GM18526 (cell line): ENCODE data around the gene SMOC2.

ENCODE experiments used
- POLR2A ChIP-seq: IDR thresholded peaks from 3 replicates; pipeline ENCODE4 v1.6.1; 2011; ENCODE audit not compliant: insufficient read length; ENCODE audit errors: extremely low read depth

The SMOC2 gene

GRCh38 chr6:168546151-168546550 is 105.2 kb downstream of the SMOC2 start:
- no peak for TF ChIP-seq POLR2A

GRCh38 chr6:168546730-168547129 is 105.7 kb downstream of the SMOC2 start:
- TF ChIP-seq POLR2A, result no peak

- no peak for TF ChIP-seq POLR2A
Observed at GRCh38 chr6:168550326-168550725, 109.3 kb downstream of the SMOC2 start.

GRCh38 chr6:168554472-168554871 is 113.5 kb downstream of the SMOC2 start:
- TF ChIP-seq POLR2A, result no peak

- TF ChIP-seq POLR2A, result no peak
Observed at GRCh38 chr6:168554898-168555617, 114.1 kb downstream of the SMOC2 start.

- TF ChIP-seq POLR2A, result no peak
Observed at GRCh38 chr6:168555618-168556273, 114.8 kb downstream of the SMOC2 start.

GRCh38 chr6:168557512-168557911 is 116.5 kb downstream of the SMOC2 start:
- TF ChIP-seq POLR2A, result no peak

- TF ChIP-seq POLR2A, result no peak
Observed at GRCh38 chr6:168558686-168559085, 117.7 kb downstream of the SMOC2 start.

- TF ChIP-seq POLR2A, result no peak
Observed at GRCh38 chr6:168559574-168560098, 118.7 kb downstream of the SMOC2 start.

- TF ChIP-seq POLR2A, result no peak
Observed at GRCh38 chr6:168560126-168560525, 119.1 kb downstream of the SMOC2 start.

GRCh38 chr6:168562576-168563151 is 121.7 kb downstream of the SMOC2 start:
- TF ChIP-seq POLR2A, result no peak

GRCh38 chr6:168563656-168564055 is 122.7 kb downstream of the SMOC2 start:
- TF ChIP-seq POLR2A, result no peak

- TF ChIP-seq POLR2A, result no peak
Observed at GRCh38 chr6:168565112-168565511, 124.1 kb downstream of the SMOC2 start.

GRCh38 chr6:168570211-168570610 is 129.2 kb downstream of the SMOC2 start:
- no peak for TF ChIP-seq POLR2A

- no peak for TF ChIP-seq POLR2A
Observed at GRCh38 chr6:168571268-168571667, 130.3 kb downstream of the SMOC2 start.

- no peak for TF ChIP-seq POLR2A
Observed at GRCh38 chr6:168574075-168574698, 133.2 kb downstream of the SMOC2 start.
